T-helper 2 cell treated with Interferon-gamma antibody and Interleukin-4, amounts not matched to agents 5 μg/mL and 100 μg/mL, for 36 hours (primary cell): Measurements from ENCODE around the gene LCT.

Source experiments
- DNase-seq: peaks from one replicate; pipeline ENCODE4 v3.0.0; 2021; ENCODE audit warnings: low spot score
- H3K27ac Mint-ChIP-seq: one replicate; pipeline ENCODE4 v1.8.0; 2021; ENCODE audit warnings: mild to moderate bottlenecking, mixed read lengths
- H3K27me3 Mint-ChIP-seq: one replicate; pipeline ENCODE4 v1.8.0; 2021; ENCODE audit warnings: low read depth, mixed read lengths
- H3K36me3 Mint-ChIP-seq: one replicate; pipeline ENCODE4 v1.8.0; 2021; ENCODE audit warnings: low read depth, mixed read lengths
- H3K4me1 Mint-ChIP-seq: one replicate; pipeline ENCODE4 v1.8.0; 2021; ENCODE audit warnings: low read depth, mixed read lengths
- H3K4me3 Mint-ChIP-seq: one replicate; pipeline ENCODE4 v1.8.0; 2022; ENCODE audit warnings: mild to moderate bottlenecking, moderate library complexity, mixed read lengths
- H3K9me3 Mint-ChIP-seq: one replicate; pipeline ENCODE4 v1.8.0; 2021; ENCODE audit warnings: mixed read lengths

The LCT gene

GRCh38 chr2:135849087-135849486, 12.1 kb upstream of the LCT start:
- no peak overlapping the region for H3K27ac Mint-ChIP-seq
- H3K36me3 Mint-ChIP-seq = peaks cover 67% of the 10 kb centered on the region

GRCh38 chr2:135845997-135846396, 9.0 kb upstream of the LCT start:
- peaks cover 13% of the 10 kb centered on the region for H3K4me1 Mint-ChIP-seq
- no peak overlapping the region for H3K4me3 Mint-ChIP-seq
- H3K27ac Mint-ChIP-seq = no peak overlapping the region
- DNase-seq = no peak
- no peaks in the 10 kb centered on the region for H3K9me3 Mint-ChIP-seq
- peaks cover 67% of the 10 kb centered on the region for H3K36me3 Mint-ChIP-seq
- no peaks in the 10 kb centered on the region for H3K27me3 Mint-ChIP-seq

More at GRCh38 chr2:135849087-135849486, 12.1 kb upstream of the LCT start:
- H3K27me3 Mint-ChIP-seq = no peaks in the 10 kb centered on the region
- peaks cover 10% of the 10 kb centered on the region for H3K4me1 Mint-ChIP-seq
- DNase-seq = no peak
- no peak overlapping the region for H3K4me3 Mint-ChIP-seq
- no peaks in the 10 kb centered on the region for H3K9me3 Mint-ChIP-seq

- peaks cover 63% of the 10 kb centered on the region for H3K36me3 Mint-ChIP-seq
- no peak overlapping the region for H3K4me3 Mint-ChIP-seq
- no peak overlapping the region for H3K27ac Mint-ChIP-seq
- peaks cover 15% of the 10 kb centered on the region for H3K4me1 Mint-ChIP-seq
- no peak for DNase-seq
- no peaks in the 10 kb centered on the region for H3K9me3 Mint-ChIP-seq
- no peaks in the 10 kb centered on the region for H3K27me3 Mint-ChIP-seq
Measured at GRCh38 chr2:135845257-135845656, 8.3 kb upstream of the LCT start.

- no peak overlapping the region for H3K4me3 Mint-ChIP-seq
- H3K27ac Mint-ChIP-seq = no peak overlapping the region
- DNase-seq = no peak
- H3K4me1 Mint-ChIP-seq = peaks cover 14% of the 10 kb centered on the region
- H3K36me3 Mint-ChIP-seq = peaks cover 61% of the 10 kb centered on the region
- no peaks in the 10 kb centered on the region for H3K9me3 Mint-ChIP-seq
- no peaks in the 10 kb centered on the region for H3K27me3 Mint-ChIP-seq
Measured at GRCh38 chr2:135844301-135844895, 7.4 kb upstream of the LCT start.

- Mint-ChIP-seq H3K4me1 (peaks cover 14% of the 10 kb centered on the region), H3K36me3 (peaks cover 57% of the 10 kb centered on the region), H3K9me3 (no peaks in the 10 kb centered on the region), H3K27ac (no peak overlapping the region), H3K4me3 (no peak overlapping the region), H3K27me3 (no peaks in the 10 kb centered on the region)
- no peak for DNase-seq
Measured at GRCh38 chr2:135843671-135844070, 6.7 kb upstream of the LCT start.

DNA sequence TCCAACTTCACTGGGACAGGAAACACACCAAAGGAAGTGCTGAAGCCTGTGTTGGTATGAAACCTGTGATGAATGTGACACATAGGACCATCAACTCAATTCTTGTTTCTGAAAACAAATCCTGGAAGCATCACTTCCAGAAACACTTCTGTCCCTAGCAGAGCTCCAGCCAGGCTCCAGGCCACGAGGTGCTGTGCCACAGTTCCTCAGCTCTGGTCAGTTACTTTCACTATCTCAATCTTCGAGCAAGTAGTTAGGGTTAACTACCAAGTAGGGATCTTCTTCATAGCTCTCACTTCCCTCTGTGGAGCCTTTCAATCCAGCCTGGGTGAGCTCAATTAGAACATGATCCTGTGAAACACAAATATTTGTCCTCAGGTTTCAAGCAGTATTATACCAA, 3.6 kb upstream of the LCT start:
- H3K4me3 Mint-ChIP-seq = no peak overlapping the region
- no peaks in the 10 kb centered on the region for H3K27me3 Mint-ChIP-seq
- H3K9me3 Mint-ChIP-seq = no peaks in the 10 kb centered on the region
- DNase-seq = no peak
- peaks cover 20% of the 10 kb centered on the region for H3K4me1 Mint-ChIP-seq
- peaks cover 49% of the 10 kb centered on the region for H3K36me3 Mint-ChIP-seq
- no peak overlapping the region for H3K27ac Mint-ChIP-seq

- H3K4me3 Mint-ChIP-seq = no peak overlapping the region
- H3K9me3 Mint-ChIP-seq = no peaks in the 10 kb centered on the region
- H3K36me3 Mint-ChIP-seq = peaks cover 49% of the 10 kb centered on the region
- H3K27ac Mint-ChIP-seq = no peak overlapping the region
- H3K4me1 Mint-ChIP-seq = peaks cover 21% of the 10 kb centered on the region
- no peak for DNase-seq
- H3K27me3 Mint-ChIP-seq = no peaks in the 10 kb centered on the region
Measured at GRCh38 chr2:135839713-135840112, 2.7 kb upstream of the LCT start.

DNA sequence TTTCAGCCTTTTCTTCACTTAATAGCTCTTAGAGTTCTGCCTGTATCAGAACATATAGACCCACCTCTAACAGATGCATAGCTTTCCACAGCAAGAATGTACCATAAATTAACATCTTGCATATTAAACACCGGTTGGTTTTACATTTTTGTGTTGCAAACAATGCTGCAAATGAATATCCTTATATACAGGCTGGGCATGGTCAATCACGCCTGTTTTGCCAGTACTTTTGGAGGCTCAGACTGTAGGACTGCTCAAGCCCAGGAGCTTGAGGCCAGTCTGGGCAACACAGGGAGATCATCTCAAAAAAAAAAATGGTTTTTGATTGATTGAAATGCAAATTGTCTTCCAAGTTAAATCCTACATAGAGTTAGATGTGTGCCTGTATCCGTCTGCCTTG, 1.5 kb upstream of the LCT start:
- peaks cover 38% of the 10 kb centered on the region for H3K36me3 Mint-ChIP-seq
- H3K4me3 Mint-ChIP-seq = no peak overlapping the region
- H3K27ac Mint-ChIP-seq = no peak overlapping the region
- no peaks in the 10 kb centered on the region for H3K9me3 Mint-ChIP-seq
- no peak for DNase-seq
- no peaks in the 10 kb centered on the region for H3K27me3 Mint-ChIP-seq
- H3K4me1 Mint-ChIP-seq = peaks cover 21% of the 10 kb centered on the region

DNA sequence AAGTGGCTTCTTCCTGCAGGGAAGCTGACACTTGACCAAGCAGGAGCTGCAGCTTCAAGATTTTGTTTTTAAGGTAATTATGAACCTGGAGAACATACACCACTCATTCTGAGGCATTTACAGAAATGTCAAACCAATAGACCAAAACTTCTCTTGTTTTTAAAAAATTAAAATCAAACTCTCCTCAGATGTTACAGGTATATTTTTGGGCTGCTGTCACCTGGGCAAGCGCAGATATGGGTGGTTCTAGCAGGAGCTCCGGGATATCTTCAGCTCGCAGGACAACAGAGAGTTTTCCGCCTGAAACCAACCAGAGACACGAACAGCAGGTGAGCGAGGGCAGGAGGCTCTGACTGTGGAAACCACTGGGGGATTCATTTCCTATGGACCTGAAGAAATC, 4.1 kb downstream of the LCT start:
- Mint-ChIP-seq H3K27ac (no peak overlapping the region), H3K4me1 (peaks cover 6% of the 10 kb centered on the region)

GRCh38 chr2:135831180-135831812, 5.7 kb downstream of the LCT start:
- no peaks in the 10 kb centered on the region for H3K9me3 Mint-ChIP-seq
- peaks cover 4% of the 10 kb centered on the region for H3K4me1 Mint-ChIP-seq
- DNase-seq = no peak
- H3K27ac Mint-ChIP-seq = no peak overlapping the region
- H3K36me3 Mint-ChIP-seq = peaks cover 3% of the 10 kb centered on the region
- H3K27me3 Mint-ChIP-seq = no peaks in the 10 kb centered on the region
- H3K4me3 Mint-ChIP-seq = no peak overlapping the region

More for the DNA sequence above, 4.1 kb downstream of the LCT start:
- no peaks in the 10 kb centered on the region for H3K9me3 Mint-ChIP-seq
- no peak for DNase-seq
- H3K27me3 Mint-ChIP-seq = no peaks in the 10 kb centered on the region
- peaks cover 5% of the 10 kb centered on the region for H3K36me3 Mint-ChIP-seq
- no peak overlapping the region for H3K4me3 Mint-ChIP-seq

- peaks cover 7% of the 10 kb centered on the region for H3K4me1 Mint-ChIP-seq
- no peaks in the 10 kb centered on the region for H3K27me3 Mint-ChIP-seq
- no peaks in the 10 kb centered on the region for H3K9me3 Mint-ChIP-seq
- H3K36me3 Mint-ChIP-seq = peaks cover 3% of the 10 kb centered on the region
- DNase-seq = no peak
- H3K27ac Mint-ChIP-seq = no peak overlapping the region
- no peak overlapping the region for H3K4me3 Mint-ChIP-seq
Measured at GRCh38 chr2:135829378-135830135, 7.4 kb downstream of the LCT start.

- Mint-ChIP-seq H3K36me3 (peaks cover 31% of the 10 kb centered on the region), H3K4me3 (no peak overlapping the region), H3K27ac (no peak overlapping the region), H3K27me3 (no peaks in the 10 kb centered on the region), H3K9me3 (peaks cover 20% of the 10 kb centered on the region), H3K4me1 (peaks cover 18% of the 10 kb centered on the region)
- DNase-seq = no peak
Measured at GRCh38 chr2:135826544-135826943, 10.4 kb downstream of the LCT start.

DNA sequence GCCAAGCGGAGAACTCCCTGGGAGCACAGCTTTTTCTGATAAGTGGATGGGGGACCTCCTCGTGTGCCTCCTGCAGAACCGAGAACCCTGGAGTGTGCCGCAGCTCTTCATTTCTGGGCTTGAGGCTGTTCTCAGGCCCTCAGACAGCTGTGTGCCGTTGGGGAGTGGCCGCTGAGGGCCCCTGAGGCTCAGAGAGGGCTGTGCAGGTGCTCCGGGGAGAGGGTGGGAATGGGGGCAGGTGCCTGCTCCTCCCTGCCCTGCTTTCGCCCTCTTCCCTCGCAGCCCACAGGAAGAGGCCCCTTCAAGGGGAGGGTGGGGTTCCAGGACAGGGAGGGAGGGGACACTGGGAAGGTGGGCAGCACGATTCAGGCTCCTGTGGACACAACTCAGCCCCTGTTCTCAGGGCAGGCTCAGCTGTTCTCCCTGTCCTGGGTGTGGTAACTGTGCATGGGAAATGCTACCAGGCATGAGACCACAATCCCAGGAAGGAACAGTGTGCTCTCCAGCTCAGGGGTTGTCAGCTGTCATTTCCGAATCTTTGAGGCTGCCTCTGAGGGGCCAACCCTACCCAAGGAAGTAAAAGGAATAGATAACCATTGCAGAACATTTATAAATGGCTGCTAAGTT, 11.3 kb downstream of the LCT start:
- Mint-ChIP-seq H3K27me3 (no peaks in the 10 kb centered on the region), H3K4me1 (peaks cover 23% of the 10 kb centered on the region), H3K27ac (no peak overlapping the region), H3K36me3 (peaks cover 34% of the 10 kb centered on the region), H3K4me3 (no peak overlapping the region), H3K9me3 (peaks cover 20% of the 10 kb centered on the region)
- no peak for DNase-seq

- Mint-ChIP-seq H3K27me3 (no peaks in the 10 kb centered on the region), H3K36me3 (peaks cover 36% of the 10 kb centered on the region), H3K27ac (no peak overlapping the region), H3K4me1 (peaks cover 28% of the 10 kb centered on the region), H3K4me3 (no peak overlapping the region), H3K9me3 (peaks cover 20% of the 10 kb centered on the region)
- DNase-seq = no peak
Measured at GRCh38 chr2:135825131-135825530, 11.9 kb downstream of the LCT start.
